ENCODE measurements around the gene MYLK. TPM values are rescaled to one million over a fixed set of nuclear protein-coding genes. Genes with fewer than 3 reads are reported as not detected.

Gene MYLK
- total and polyA plus RNA-seq, 2 donors (not counting 1 experiment from before 2014, with no cell fraction given), result 0.51 TPM; not detected in 1

GRCh38 chr3:123881771-123882170 lies 2.4 kb downstream of the MYLK start:
- Histone ChIP-seq H3K27ac (ENCODE audit: low read length in 2 of 2) (no peak overlapping the region), H4K20me1 (ENCODE audit: control insufficient read depth, insufficient read depth, low read length, poor library complexity, severe bottlenecking) (no peaks in the 10 kb centered on the region), H3K9ac (ENCODE audit: low read length) (no peak overlapping the region), H3K79me2 (ENCODE audit: control insufficient read depth, insufficient read depth, low read length) (no peaks in the 10 kb centered on the region), H3K4me2 (replicated peaks; ENCODE audit: low read depth, low read length, poor library complexity, severe bottlenecking) (no peak overlapping the region), H3K9me3 (ENCODE audit: control extremely low read depth in 1 of 3, control insufficient read depth in 2 of 3, insufficient read depth in 1 of 3, low read length in 2 of 3) (no peaks in the 10 kb centered on the region), H3K36me3 (replicated peaks in 1 of 2; ENCODE audit: control extremely low read depth in 1 of 2, control insufficient read depth in 1 of 2, extremely low read depth in 1 of 2, insufficient read depth in 2 of 2, low read length in 1 of 2) (no peaks in the 10 kb centered on the region), H2AFZ (ENCODE audit: insufficient read depth, low read depth, low read length, poor library complexity, severe bottlenecking) (no peak overlapping the region), H3K4me3 (ENCODE audit: control extremely low read depth in 1 of 5, extremely low read depth in 1 of 5, insufficient read depth in 1 of 5, low read depth in 2 of 5, low read length in 4 of 5) (no peak overlapping the region), H3K27me3 (replicated peaks in 1 of 4; ENCODE audit: control extremely low read depth in 1 of 4, control insufficient read depth in 3 of 4, insufficient read depth in 4 of 4, low read length in 3 of 4) (peaks cover 0 to 36% (median 6%) of the 10 kb centered on the region in 4 experiments), H3K4me1 (ENCODE audit: control insufficient read depth in 2 of 2, insufficient read depth in 2 of 2, low read length in 2 of 2) (peaks cover 8 to 16% of the 10 kb centered on the region in 2 donors)
- Mint-ChIP-seq H3K9me3 (ENCODE audit: insufficient read depth) (no peaks in the 10 kb centered on the region), H3K27ac (no peak overlapping the region), H3K27me3 (peaks cover 39% of the 10 kb centered on the region), H3K4me3 (no peak overlapping the region), H3K4me1 (peaks cover 16% of the 10 kb centered on the region)
- POLR2A ChIA-PET, result no interaction called here
- no peak for ATAC-seq (ENCODE audit: low read depth)
- DNase-seq, result no peak
- intact Hi-C loops (cut with micrococcal nuclease), result no loop called here
- CTCF ChIA-PET, result no interaction called here
- 71% methylated on average over 1 of the region's 2 CpGs for WGBS (ENCODE audit: insufficient coverage)
- TF ChIP-seq CTCF (IDR thresholded peaks at IDR 0.05) (no peak), EZH2 (IDR thresholded peaks at IDR 0.05; ENCODE audit: borderline replicate concordance, insufficient read depth, low read depth, low read length, poor library complexity, severe bottlenecking) (no peak)

- no peaks in the 10 kb centered on the region for H4K20me1 ChIP-seq (ENCODE audit: control insufficient read depth, insufficient read depth, low read length, poor library complexity, severe bottlenecking)
- POLR2A ChIA-PET, result no interaction called here
- Mint-ChIP-seq H3K4me1 (peaks cover 16% of the 10 kb centered on the region), H3K27ac (no peak overlapping the region), H3K4me3 (no peak overlapping the region), H3K9me3 (ENCODE audit: insufficient read depth) (no peaks in the 10 kb centered on the region), H3K27me3 (peaks cover 35% of the 10 kb centered on the region)
- H3K36me3 ChIP-seq (replicated peaks in 1 of 2; ENCODE audit: control extremely low read depth in 1 of 2, control insufficient read depth in 1 of 2, extremely low read depth in 1 of 2, insufficient read depth in 2 of 2, low read length in 1 of 2), result no peaks in the 10 kb centered on the region
- no peak overlapping the region for H2AFZ ChIP-seq (ENCODE audit: insufficient read depth, low read depth, low read length, poor library complexity, severe bottlenecking)
- TF ChIP-seq CTCF (IDR thresholded peaks at IDR 0.05), result no peak
- TF ChIP-seq EZH2 (IDR thresholded peaks at IDR 0.05; ENCODE audit: borderline replicate concordance, insufficient read depth, low read depth, low read length, poor library complexity, severe bottlenecking), result no peak
- no peaks in the 10 kb centered on the region for H3K79me2 ChIP-seq (ENCODE audit: control insufficient read depth, insufficient read depth, low read length)
- no peak overlapping the region for H3K27ac ChIP-seq (ENCODE audit: low read length in 2 of 2)
- H3K9me3 ChIP-seq (ENCODE audit: control extremely low read depth in 1 of 3, control insufficient read depth in 2 of 3, insufficient read depth in 1 of 3, low read length in 2 of 3), result no peaks in the 10 kb centered on the region
- CTCF ChIA-PET, result no interaction called here
- 98% methylated on average over 5 of the region's 6 CpGs for WGBS (ENCODE audit: insufficient coverage)
- ATAC-seq (ENCODE audit: low read depth), result no peak
- H3K4me1 ChIP-seq (ENCODE audit: control insufficient read depth in 2 of 2, insufficient read depth in 2 of 2, low read length in 2 of 2), result peaks cover 8 to 16% of the 10 kb centered on the region in 2 donors
- H3K4me2 ChIP-seq (replicated peaks; ENCODE audit: low read depth, low read length, poor library complexity, severe bottlenecking), result no peak overlapping the region
- H3K9ac ChIP-seq (ENCODE audit: low read length), result no peak overlapping the region
- H3K27me3 ChIP-seq (replicated peaks in 1 of 4; ENCODE audit: control extremely low read depth in 1 of 4, control insufficient read depth in 3 of 4, insufficient read depth in 4 of 4, low read length in 3 of 4), result peaks cover 0 to 36% (median 6%) of the 10 kb centered on the region in 4 experiments
- DNase-seq, result no peak
- H3K4me3 ChIP-seq (ENCODE audit: control extremely low read depth in 1 of 5, extremely low read depth in 1 of 5, insufficient read depth in 1 of 5, low read depth in 2 of 5, low read length in 4 of 5), result no peak overlapping the region
- intact Hi-C loops (cut with micrococcal nuclease), result no loop called here
Observed at GRCh38 chr3:123880998-123881561, 3.1 kb downstream of the MYLK start.

Data from B cell (primary cell).